HG02870 (cell line): ENCODE measurements around the gene KAT6B.
"Not testable (repeated sequence)": the region's sequence is repeated elsewhere in the genome, so short reads cannot be mapped to it uniquely, and the experiment has no call there.

Source experiments
- ATAC-seq: cut with Tn5 transposase; IDR thresholded peaks from one replicate; pipeline ENCODE4 v1.9.1; 2021; ENCODE audit warnings: mild to moderate bottlenecking, moderate library complexity; ENCODE audit not compliant: unreplicated experiment

Gene KAT6B

GRCh38 chr10:74916283-74916682 is 89.9 kb downstream of the KAT6B start:
- no peak for ATAC-seq

GRCh38 chr10:74917481-74918077 is 91.2 kb downstream of the KAT6B start:
- ATAC-seq, result no peak

- no peak for ATAC-seq
Measured at GRCh38 chr10:74919671-74920070, 93.3 kb downstream of the KAT6B start.

GRCh38 chr10:74921070-74921469 is 94.7 kb downstream of the KAT6B start:
- not testable (repeated sequence) for ATAC-seq

- no peak for ATAC-seq
Measured at GRCh38 chr10:74921744-74922143, 95.3 kb downstream of the KAT6B start.

- no peak for ATAC-seq
Measured at GRCh38 chr10:74922921-74923320, 96.5 kb downstream of the KAT6B start.

GRCh38 chr10:74923556-74923955 is 97.2 kb downstream of the KAT6B start:
- no peak for ATAC-seq

GRCh38 chr10:74924251-74924963 is 98.0 kb downstream of the KAT6B start:
- no peak for ATAC-seq

GRCh38 chr10:74925291-74925690 is 98.9 kb downstream of the KAT6B start:
- ATAC-seq, result no peak

GRCh38 chr10:74925708-74926107 is 99.3 kb downstream of the KAT6B start:
- ATAC-seq, result no peak

- no peak for ATAC-seq
Measured at GRCh38 chr10:74926791-74927585, 100.6 kb downstream of the KAT6B start.

GRCh38 chr10:74927701-74928100 is 101.3 kb downstream of the KAT6B start:
- no peak for ATAC-seq

- no peak for ATAC-seq
Measured at GRCh38 chr10:74928742-74929191, 102.4 kb downstream of the KAT6B start.

- no peak for ATAC-seq
Measured at GRCh38 chr10:74929197-74929596, 102.8 kb downstream of the KAT6B start.

- no peak for ATAC-seq
Measured at GRCh38 chr10:74930965-74931364, 104.6 kb downstream of the KAT6B start.

GRCh38 chr10:74932648-74933047 is 106.2 kb downstream of the KAT6B start:
- no peak for ATAC-seq

- no peak for ATAC-seq
Measured at GRCh38 chr10:74934100-74934812, 107.9 kb downstream of the KAT6B start.

- no peak for ATAC-seq
Measured at GRCh38 chr10:74936577-74937265, 110.3 kb downstream of the KAT6B start.

GRCh38 chr10:74937266-74937856 is 111.0 kb downstream of the KAT6B start:
- no peak for ATAC-seq

- ATAC-seq, result no peak
Measured at GRCh38 chr10:74944205-74944604, 117.8 kb downstream of the KAT6B start.
